ENCODE measurements around the gene HDAC4.

Gene HDAC4

GRCh38 chr2:239131521-239131920, 269.3 kb downstream of the HDAC4 start:
- no peak for DNase-seq (ENCODE audit: low read depth in 3 of 3, low spot score in 1 of 3)

- DNase-seq (ENCODE audit: low read depth in 3 of 3, low spot score in 1 of 3): no peak
These were observed 270.0 kb downstream of the HDAC4 start for GRCh38 chr2:239130786-239131325.

- no peak for DNase-seq (ENCODE audit: low read depth in 3 of 3, low spot score in 1 of 3)
These were observed 270.8 kb downstream of the HDAC4 start for GRCh38 chr2:239130041-239130440.

- no peak for DNase-seq (ENCODE audit: low read depth in 3 of 3, low spot score in 1 of 3)
These were observed 271.5 kb downstream of the HDAC4 start for GRCh38 chr2:239129147-239129920.

GRCh38 chr2:239128706-239129105, 272.1 kb downstream of the HDAC4 start:
- DNase-seq (ENCODE audit: low read depth in 3 of 3, low spot score in 1 of 3): no peak

GRCh38 chr2:239127513-239127912, 273.3 kb downstream of the HDAC4 start:
- DNase-seq (ENCODE audit: low read depth in 3 of 3, low spot score in 1 of 3): no peak

GRCh38 chr2:239125726-239126675, 274.8 kb downstream of the HDAC4 start:
- DNase-seq (ENCODE audit: low read depth in 3 of 3, low spot score in 1 of 3): no peak

GRCh38 chr2:239124152-239124899, 276.5 kb downstream of the HDAC4 start:
- DNase-seq (ENCODE audit: low read depth in 3 of 3, low spot score in 1 of 3): no peak

- no peak for DNase-seq (ENCODE audit: low read depth in 3 of 3, low spot score in 1 of 3)
These were observed 278.3 kb downstream of the HDAC4 start for GRCh38 chr2:239122421-239123110.

- no peak for DNase-seq (ENCODE audit: low read depth in 3 of 3, low spot score in 1 of 3)
These were observed 279.2 kb downstream of the HDAC4 start for GRCh38 chr2:239121600-239122012.

GRCh38 chr2:239120664-239121063, 280.2 kb downstream of the HDAC4 start:
- no peak for DNase-seq (ENCODE audit: low read depth in 3 of 3, low spot score in 1 of 3)

GRCh38 chr2:239119346-239120126, 281.3 kb downstream of the HDAC4 start:
- no peak for DNase-seq (ENCODE audit: low read depth in 3 of 3, low spot score in 1 of 3)

GRCh38 chr2:239118675-239119211, 282.1 kb downstream of the HDAC4 start:
- no peak for DNase-seq (ENCODE audit: low read depth in 3 of 3, low spot score in 1 of 3)

- no peak for DNase-seq (ENCODE audit: low read depth in 3 of 3, low spot score in 1 of 3)
These were observed 282.6 kb downstream of the HDAC4 start for GRCh38 chr2:239118264-239118663.

- no peak for DNase-seq (ENCODE audit: low read depth in 3 of 3, low spot score in 1 of 3)
These were observed 283.0 kb downstream of the HDAC4 start for GRCh38 chr2:239117831-239118230.

- DNase-seq (ENCODE audit: low read depth in 3 of 3, low spot score in 1 of 3): no peak
These were observed 284.2 kb downstream of the HDAC4 start for GRCh38 chr2:239116456-239117246.

- DNase-seq (ENCODE audit: low read depth in 3 of 3, low spot score in 1 of 3): no peak
These were observed 285.2 kb downstream of the HDAC4 start for GRCh38 chr2:239115616-239116015.

GRCh38 chr2:239114616-239115265, 286.1 kb downstream of the HDAC4 start:
- DNase-seq (ENCODE audit: low read depth in 3 of 3, low spot score in 1 of 3): no peak
